Lower leg skin (tissue), 4 donors: ENCODE results near the gene TOX2. TPM values are rescaled to one million over a fixed set of nuclear protein-coding genes. Genes with fewer than 3 reads are reported as not detected.

Experiments used
- DNase-seq, 2 donors: peaks; one replicate each; pipeline ENCODE4 v3.0.0-alpha.2; 2019; ENCODE audit warnings: low spot score in 2 of 2
- H3K4me3 ChIP-seq: fragments of 200-600 bp; sonication (generic); 2 replicates; pipeline ENCODE4 v1.5.1; 2017; ENCODE audit warnings: mild to moderate bottlenecking, low read depth; ENCODE audit not compliant: poor library complexity, severe bottlenecking
- POLR2A ChIP-seq, 2 donors: fragments of 450-650 bp; IDR thresholded peaks; one replicate each; pipeline ENCODE4 v1.6.1; 2016 to 2017; ENCODE audit warnings: antibody characterized with exemption in 2 of 2, mild to moderate bottlenecking in 1 of 2, moderate library complexity in 1 of 2
- WGBS, 2 donors: methylation state at CpG; one replicate each; pipeline ENCODE4 v1.1.5; 2018; 5-methylcytosine and 5-hydroxymethylcytosine counted together
- intact Hi-C: fragments of 100-400 bp; cut with DNase I; formaldehyde crosslinking; loops from one replicate; pipeline ENCODE4 v1.15.0; 2023; ENCODE audit warnings: low total_unique reads
- total RNA-seq, 4 donors: library from RNA; depleted of rRNA; stranded (reverse); fragments of >200 nt; gene quantifications; one replicate each; pipeline ENCODE4 v1.1.0, GENCODE V29; 2016
- TF ChIP-seq, protein P1 (sequence below), 3 donors: fragments of 450-650 bp; IDR thresholded peaks; one replicate each; pipeline ENCODE4 v1.5.1; 2016; ENCODE audit warnings: antibody characterized with exemption in 3 of 3, mild to moderate bottlenecking in 3 of 3, moderate library complexity in 2 of 3

Gene TOX2
- total RNA-seq, 4 donors from 2014 or later: 1.8 to 5.2 (median 1.9) TPM

DNA sequence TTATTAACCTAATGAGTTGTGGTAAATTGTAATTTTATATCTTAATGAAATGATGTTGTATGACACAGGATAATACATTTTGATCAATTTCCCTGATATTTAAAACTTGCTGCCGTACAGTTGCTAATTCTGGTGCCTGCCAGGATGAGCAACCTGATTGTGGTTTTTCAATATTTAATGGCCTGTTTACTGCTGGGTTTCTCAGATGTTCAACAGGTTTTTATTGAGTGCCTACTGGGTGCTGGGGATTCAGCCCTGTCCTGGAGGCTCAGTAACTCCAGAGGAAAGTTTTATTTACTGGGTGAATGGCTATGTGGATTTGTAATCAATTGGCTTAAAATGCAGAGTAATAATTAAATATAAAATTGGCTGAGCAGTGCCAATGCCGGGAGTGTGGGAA, 8.0 kb downstream of the TOX2 start:
- DNase-seq: no peak
- 43 to 53% methylated on average over 2 of the region's 2 CpGs for WGBS, 2 donors
- intact Hi-C loops: no loop called here
- TF ChIP-seq, protein P1, sequence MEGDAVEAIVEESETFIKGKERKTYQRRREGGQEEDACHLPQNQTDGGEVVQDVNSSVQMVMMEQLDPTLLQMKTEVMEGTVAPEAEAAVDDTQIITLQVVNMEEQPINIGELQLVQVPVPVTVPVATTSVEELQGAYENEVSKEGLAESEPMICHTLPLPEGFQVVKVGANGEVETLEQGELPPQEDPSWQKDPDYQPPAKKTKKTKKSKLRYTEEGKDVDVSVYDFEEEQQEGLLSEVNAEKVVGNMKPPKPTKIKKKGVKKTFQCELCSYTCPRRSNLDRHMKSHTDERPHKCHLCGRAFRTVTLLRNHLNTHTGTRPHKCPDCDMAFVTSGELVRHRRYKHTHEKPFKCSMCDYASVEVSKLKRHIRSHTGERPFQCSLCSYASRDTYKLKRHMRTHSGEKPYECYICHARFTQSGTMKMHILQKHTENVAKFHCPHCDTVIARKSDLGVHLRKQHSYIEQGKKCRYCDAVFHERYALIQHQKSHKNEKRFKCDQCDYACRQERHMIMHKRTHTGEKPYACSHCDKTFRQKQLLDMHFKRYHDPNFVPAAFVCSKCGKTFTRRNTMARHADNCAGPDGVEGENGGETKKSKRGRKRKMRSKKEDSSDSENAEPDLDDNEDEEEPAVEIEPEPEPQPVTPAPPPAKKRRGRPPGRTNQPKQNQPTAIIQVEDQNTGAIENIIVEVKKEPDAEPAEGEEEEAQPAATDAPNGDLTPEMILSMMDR (IDR thresholded peaks at IDR 0.05): no peak
- no peak for TF ChIP-seq POLR2A (IDR thresholded peaks at IDR 0.05)
- no peak overlapping the region for H3K4me3 ChIP-seq

DNA sequence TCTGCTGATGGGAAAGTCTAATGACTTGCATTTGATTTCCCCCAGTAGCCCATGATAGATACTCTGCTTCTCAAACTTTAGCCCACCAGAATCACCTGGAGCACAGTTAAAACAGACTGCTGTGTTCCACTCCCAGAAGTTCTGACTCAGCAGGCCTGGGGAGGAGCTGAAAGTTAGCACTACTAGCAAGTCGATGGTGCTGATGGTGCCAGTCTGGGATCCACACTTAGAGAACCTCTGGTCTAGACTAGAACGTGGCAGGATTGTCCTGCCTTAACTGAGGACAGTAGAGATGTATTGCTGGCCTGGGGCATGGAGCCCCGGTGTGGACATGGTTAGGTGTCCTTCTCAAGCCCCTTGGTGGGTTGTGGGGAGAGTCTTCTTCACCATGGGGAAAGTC, 8.7 kb downstream of the TOX2 start:
- 75 to 79% methylated on average over 3 of the region's 3 CpGs for WGBS, 2 donors
- DNase-seq: no peak
- intact Hi-C loops: no loop called here
- TF ChIP-seq, protein P1 (IDR thresholded peaks at IDR 0.05): no peak
- TF ChIP-seq POLR2A (IDR thresholded peaks at IDR 0.05): no peak
- H3K4me3 ChIP-seq: no peak overlapping the region

DNA sequence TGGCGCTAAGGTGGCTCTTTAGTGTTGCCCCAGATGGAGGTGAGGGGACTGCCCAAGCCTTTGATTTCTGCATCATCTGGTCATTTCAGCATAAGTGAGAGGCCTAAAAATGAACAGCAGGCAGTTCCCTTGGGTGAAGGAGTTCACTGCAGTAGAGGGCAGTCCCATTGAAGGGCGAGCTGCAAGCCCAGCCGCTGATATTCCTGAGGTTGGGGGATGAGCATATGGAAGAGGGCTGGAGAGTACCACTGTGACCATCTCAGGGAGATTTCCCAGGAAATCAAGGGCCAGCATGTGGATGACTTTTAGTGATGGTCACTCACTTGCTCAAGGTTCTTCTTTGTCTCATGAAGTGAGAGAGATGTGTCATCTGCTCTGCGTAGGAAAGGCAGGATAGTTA, 9.3 kb downstream of the TOX2 start:
- no peak for TF ChIP-seq POLR2A (IDR thresholded peaks at IDR 0.05)
- TF ChIP-seq, protein P1 (IDR thresholded peaks at IDR 0.05): no peak
- H3K4me3 ChIP-seq: no peak overlapping the region
- WGBS, 2 donors: 82 to 89% methylated on average over 4 of the region's 4 CpGs
- intact Hi-C loops: no loop called here
- DNase-seq: no peak

DNA sequence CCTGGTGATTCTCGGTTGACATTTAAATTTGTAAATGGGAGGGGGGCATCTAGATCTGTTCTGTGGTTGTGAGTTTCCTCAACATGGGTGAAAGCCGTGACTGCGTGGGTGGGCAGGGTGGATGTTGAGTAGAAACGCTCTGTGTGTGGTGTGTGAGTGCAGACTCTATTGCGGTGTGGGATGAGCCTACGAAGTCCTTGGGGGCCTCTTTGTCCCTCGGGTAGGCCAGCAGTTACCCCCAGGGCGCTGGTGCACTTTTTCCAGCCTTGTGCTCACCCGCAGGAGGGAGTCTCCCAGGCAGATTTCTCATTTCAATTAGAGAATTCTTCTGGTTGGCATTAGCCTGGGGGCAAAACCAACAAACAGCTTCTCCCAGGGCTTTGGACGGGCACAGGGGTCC, 10.6 kb downstream of the TOX2 start:
- DNase-seq: no peak
- TF ChIP-seq, protein P1 (IDR thresholded peaks at IDR 0.05): no peak
- no peak for TF ChIP-seq POLR2A (IDR thresholded peaks at IDR 0.05)
- intact Hi-C loops: no loop called here
- 49 to 76% methylated on average over 10 of the region's 10 CpGs for WGBS, 2 donors
- no peak overlapping the region for H3K4me3 ChIP-seq

DNA sequence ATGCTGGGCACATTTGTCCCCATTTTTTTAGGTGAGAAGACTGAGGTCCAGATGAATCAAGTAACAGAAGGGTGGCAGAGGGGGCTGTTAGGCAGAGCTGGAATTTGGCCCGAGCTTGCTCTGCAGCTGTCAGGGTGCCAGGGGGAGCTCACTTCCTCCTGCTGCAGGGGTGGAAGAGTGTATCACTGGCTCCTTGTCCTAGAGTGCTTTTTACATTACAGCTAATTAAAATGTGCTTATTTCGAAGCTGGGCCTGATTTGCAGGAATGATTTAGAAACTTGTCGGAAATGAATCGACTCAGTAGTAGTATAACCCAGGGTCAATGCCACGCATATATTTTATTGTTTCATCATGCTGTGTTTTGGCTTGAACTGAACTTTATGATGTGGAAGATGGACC, 11.1 kb downstream of the TOX2 start:
- no peak for DNase-seq
- intact Hi-C loops: no loop called here
- no peak overlapping the region for H3K4me3 ChIP-seq
- WGBS, 2 donors: 14 to 39% methylated on average over 5 of the region's 5 CpGs
- no peak for TF ChIP-seq POLR2A (IDR thresholded peaks at IDR 0.05)
- TF ChIP-seq, protein P1 (IDR thresholded peaks at IDR 0.05): no peak

DNA sequence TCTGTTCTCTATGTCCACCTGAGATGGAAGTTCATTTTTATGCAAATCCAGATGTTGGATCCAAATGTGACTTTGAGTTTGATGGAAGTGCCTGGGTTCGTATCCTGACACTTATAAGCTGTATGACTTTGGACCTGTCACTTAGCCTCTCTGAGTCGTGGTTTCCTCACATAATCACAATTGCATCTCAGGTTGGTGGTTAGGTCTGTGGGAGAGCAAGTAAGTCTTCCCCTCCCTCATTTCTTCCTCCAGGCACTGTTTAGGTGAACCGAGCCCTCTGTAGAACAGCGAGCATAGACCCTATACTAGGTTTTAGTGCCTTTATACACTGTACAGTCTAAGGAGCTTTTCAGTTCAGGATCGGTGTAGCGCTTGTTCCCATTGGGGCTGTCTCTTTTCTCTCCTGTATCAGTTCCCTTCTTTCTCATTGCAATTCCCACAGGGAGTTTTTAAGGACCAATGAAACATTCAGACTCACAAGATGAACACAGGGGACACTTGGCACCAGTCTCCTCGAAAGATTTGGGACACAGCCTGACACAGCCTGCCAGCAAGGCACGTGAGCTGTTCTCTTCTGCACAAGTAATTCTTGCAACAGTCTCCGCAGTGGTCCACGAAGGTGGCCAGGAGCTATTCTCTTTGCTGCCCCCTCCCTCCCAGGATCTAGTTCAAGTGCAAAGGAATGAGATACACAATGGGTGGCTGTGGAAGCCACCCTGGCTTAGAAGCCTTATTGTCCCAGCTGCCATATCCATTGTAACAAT, 11.8 kb downstream of the TOX2 start:
- WGBS, 2 donors: 72 to 75% methylated on average over 10 of the region's 10 CpGs
- H3K4me3 ChIP-seq: no peak overlapping the region
- DNase-seq: no peak
- TF ChIP-seq, protein P1 (IDR thresholded peaks at IDR 0.05): no peak
- no peak for TF ChIP-seq POLR2A (IDR thresholded peaks at IDR 0.05)
- intact Hi-C loops: no loop called here
